ENCODE measurements around the gene FSTL4.

The FSTL4 gene

GRCh38 chr5:133240425-133241091 is 371.8 kb downstream of the FSTL4 start:
- H3K4me1 ChIP-seq (ENCODE audit: control insufficient read depth, insufficient read depth, low read length), result peaks cover 26% of the 10 kb centered on the region

DNA sequence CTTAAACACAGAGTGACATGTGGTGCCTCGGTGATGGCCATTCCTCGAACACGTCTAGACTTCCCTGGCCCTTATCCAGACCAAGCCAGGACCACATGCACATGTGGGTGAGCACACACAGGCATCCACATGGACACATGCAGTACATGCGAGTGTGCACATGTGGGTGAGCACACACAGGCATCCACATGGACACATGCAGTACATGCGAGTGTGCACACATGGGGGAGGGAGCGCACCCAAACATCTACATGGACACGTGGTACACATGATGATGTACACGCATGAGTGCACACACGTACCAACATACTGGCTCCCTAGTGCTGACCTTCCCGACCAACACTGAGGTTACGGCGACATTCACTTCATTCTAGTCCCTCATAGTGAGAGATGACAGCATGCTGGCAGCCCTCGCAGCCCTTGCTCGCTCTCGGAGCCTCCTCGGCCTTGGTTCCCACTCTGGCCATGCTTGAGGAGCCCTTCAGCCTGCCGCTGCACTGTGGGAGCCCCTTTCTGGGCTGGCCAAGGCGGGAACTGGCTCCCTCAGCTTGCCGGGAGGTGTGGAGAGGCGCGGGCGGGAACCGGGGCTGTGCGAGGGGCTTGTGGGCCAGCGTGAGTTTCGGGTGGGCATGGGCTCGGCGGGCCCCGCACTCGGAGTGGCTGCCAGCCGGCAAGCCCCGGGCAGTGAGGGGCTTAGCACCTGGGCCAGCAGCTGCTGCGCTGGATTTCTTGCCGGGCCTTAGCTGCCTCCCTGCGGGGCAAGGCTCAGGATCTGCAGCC is 373.7 kb downstream of the FSTL4 start:
- no peaks in the 10 kb centered on the region for H3K36me3 ChIP-seq (ENCODE audit: control insufficient read depth, insufficient read depth, low read length)
- no peaks in the 10 kb centered on the region for H3K27me3 ChIP-seq (ENCODE audit: control insufficient read depth, insufficient read depth, low read length)
- peaks cover 14% of the 10 kb centered on the region for H3K4me1 ChIP-seq (ENCODE audit: control insufficient read depth, insufficient read depth, low read length)
- H3K9me3 ChIP-seq (ENCODE audit: control insufficient read depth, low read length), result no peaks in the 10 kb centered on the region
- H3K9ac ChIP-seq (ENCODE audit: low read length), result no peak overlapping the region
- no peak overlapping the region for H3K4me3 ChIP-seq (ENCODE audit: low read length)

More at GRCh38 chr5:133240425-133241091, 371.8 kb downstream of the FSTL4 start:
- no peaks in the 10 kb centered on the region for H3K36me3 ChIP-seq (ENCODE audit: control insufficient read depth, insufficient read depth, low read length)
- no peaks in the 10 kb centered on the region for H3K27me3 ChIP-seq (ENCODE audit: control insufficient read depth, insufficient read depth, low read length)
- no peaks in the 10 kb centered on the region for H3K9me3 ChIP-seq (ENCODE audit: control insufficient read depth, low read length)
- H3K9ac ChIP-seq (ENCODE audit: low read length), result no peak overlapping the region
- H3K4me3 ChIP-seq (ENCODE audit: low read length), result no peak overlapping the region

- Histone ChIP-seq H3K4me1 (ENCODE audit: control insufficient read depth, insufficient read depth, low read length) (peaks cover 30% of the 10 kb centered on the region), H3K4me3 (ENCODE audit: low read length) (no peak overlapping the region), H3K36me3 (ENCODE audit: control insufficient read depth, insufficient read depth, low read length) (no peaks in the 10 kb centered on the region), H3K27me3 (ENCODE audit: control insufficient read depth, insufficient read depth, low read length) (no peaks in the 10 kb centered on the region), H3K9ac (ENCODE audit: low read length) (no peak overlapping the region), H3K9me3 (ENCODE audit: control insufficient read depth, low read length) (no peaks in the 10 kb centered on the region)
These were observed 375.4 kb downstream of the FSTL4 start for GRCh38 chr5:133236976-133237375.

- H3K9me3 ChIP-seq (ENCODE audit: control insufficient read depth, low read length), result no peaks in the 10 kb centered on the region
- no peaks in the 10 kb centered on the region for H3K27me3 ChIP-seq (ENCODE audit: control insufficient read depth, insufficient read depth, low read length)
- no peak overlapping the region for H3K9ac ChIP-seq (ENCODE audit: low read length)
- H3K36me3 ChIP-seq (ENCODE audit: control insufficient read depth, insufficient read depth, low read length), result no peaks in the 10 kb centered on the region
- H3K4me3 ChIP-seq (ENCODE audit: low read length), result no peak overlapping the region
- peaks cover 35% of the 10 kb centered on the region for H3K4me1 ChIP-seq (ENCODE audit: control insufficient read depth, insufficient read depth, low read length)
These were observed 375.8 kb downstream of the FSTL4 start for GRCh38 chr5:133236541-133236951.

- H3K36me3 ChIP-seq (ENCODE audit: control insufficient read depth, insufficient read depth, low read length), result no peaks in the 10 kb centered on the region
These were observed 376.5 kb downstream of the FSTL4 start for GRCh38 chr5:133235696-133236426.

GRCh38 chr5:133234911-133235310 is 377.4 kb downstream of the FSTL4 start:
- Histone ChIP-seq H3K36me3 (ENCODE audit: control insufficient read depth, insufficient read depth, low read length) (no peaks in the 10 kb centered on the region), H3K9ac (ENCODE audit: low read length) (no peak overlapping the region), H3K27me3 (ENCODE audit: control insufficient read depth, insufficient read depth, low read length) (no peaks in the 10 kb centered on the region), H3K4me1 (ENCODE audit: control insufficient read depth, insufficient read depth, low read length) (peaks cover 28% of the 10 kb centered on the region), H3K9me3 (ENCODE audit: control insufficient read depth, low read length) (no peaks in the 10 kb centered on the region), H3K4me3 (ENCODE audit: low read length) (no peak overlapping the region)

More at GRCh38 chr5:133235696-133236426, 376.5 kb downstream of the FSTL4 start:
- H3K27me3 ChIP-seq (ENCODE audit: control insufficient read depth, insufficient read depth, low read length), result no peaks in the 10 kb centered on the region
- H3K4me1 ChIP-seq (ENCODE audit: control insufficient read depth, insufficient read depth, low read length), result peaks cover 38% of the 10 kb centered on the region
- H3K9me3 ChIP-seq (ENCODE audit: control insufficient read depth, low read length), result no peaks in the 10 kb centered on the region
- H3K4me3 ChIP-seq (ENCODE audit: low read length), result no peak overlapping the region
- H3K9ac ChIP-seq (ENCODE audit: low read length), result no peak overlapping the region

- Histone ChIP-seq H3K36me3 (ENCODE audit: control insufficient read depth, insufficient read depth, low read length) (no peaks in the 10 kb centered on the region), H3K27me3 (ENCODE audit: control insufficient read depth, insufficient read depth, low read length) (no peaks in the 10 kb centered on the region), H3K9me3 (ENCODE audit: control insufficient read depth, low read length) (no peaks in the 10 kb centered on the region), H3K9ac (ENCODE audit: low read length) (no peak overlapping the region), H3K4me3 (ENCODE audit: low read length) (no peak overlapping the region), H3K4me1 (ENCODE audit: control insufficient read depth, insufficient read depth, low read length) (peaks cover 28% of the 10 kb centered on the region)
These were observed 378.1 kb downstream of the FSTL4 start for GRCh38 chr5:133234273-133234672.

GRCh38 chr5:133233616-133234015 is 378.7 kb downstream of the FSTL4 start:
- Histone ChIP-seq H3K4me3 (ENCODE audit: low read length) (no peak overlapping the region), H3K27me3 (ENCODE audit: control insufficient read depth, insufficient read depth, low read length) (no peaks in the 10 kb centered on the region), H3K9ac (ENCODE audit: low read length) (no peak overlapping the region), H3K36me3 (ENCODE audit: control insufficient read depth, insufficient read depth, low read length) (no peaks in the 10 kb centered on the region), H3K9me3 (ENCODE audit: control insufficient read depth, low read length) (no peaks in the 10 kb centered on the region), H3K4me1 (ENCODE audit: control insufficient read depth, insufficient read depth, low read length) (peaks cover 28% of the 10 kb centered on the region)

DNA sequence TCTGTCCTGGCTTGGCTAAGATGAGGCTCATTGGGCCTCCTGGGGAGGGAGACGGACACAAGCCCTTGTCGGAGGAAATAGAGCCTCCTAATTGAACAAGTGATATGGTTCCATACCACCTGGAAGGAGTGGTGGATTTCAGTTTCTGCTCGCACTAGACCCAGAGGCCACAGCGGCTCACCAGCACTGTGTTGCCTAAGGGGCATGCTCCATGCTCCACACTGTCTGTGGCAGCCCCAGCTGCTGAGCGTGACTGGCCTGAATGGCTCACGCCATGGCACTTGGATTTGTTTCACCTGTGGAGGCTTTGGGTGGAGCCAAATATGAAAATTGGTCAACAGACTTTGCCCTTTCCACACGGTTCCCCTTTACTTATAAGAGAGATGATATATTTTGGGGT is 379.4 kb downstream of the FSTL4 start:
- Histone ChIP-seq H3K9ac (ENCODE audit: low read length) (no peak overlapping the region), H3K4me3 (ENCODE audit: low read length) (no peak overlapping the region), H3K9me3 (ENCODE audit: control insufficient read depth, low read length) (no peaks in the 10 kb centered on the region), H3K27me3 (ENCODE audit: control insufficient read depth, insufficient read depth, low read length) (no peaks in the 10 kb centered on the region), H3K36me3 (ENCODE audit: control insufficient read depth, insufficient read depth, low read length) (no peaks in the 10 kb centered on the region), H3K4me1 (ENCODE audit: control insufficient read depth, insufficient read depth, low read length) (peaks cover 33% of the 10 kb centered on the region)

DNA sequence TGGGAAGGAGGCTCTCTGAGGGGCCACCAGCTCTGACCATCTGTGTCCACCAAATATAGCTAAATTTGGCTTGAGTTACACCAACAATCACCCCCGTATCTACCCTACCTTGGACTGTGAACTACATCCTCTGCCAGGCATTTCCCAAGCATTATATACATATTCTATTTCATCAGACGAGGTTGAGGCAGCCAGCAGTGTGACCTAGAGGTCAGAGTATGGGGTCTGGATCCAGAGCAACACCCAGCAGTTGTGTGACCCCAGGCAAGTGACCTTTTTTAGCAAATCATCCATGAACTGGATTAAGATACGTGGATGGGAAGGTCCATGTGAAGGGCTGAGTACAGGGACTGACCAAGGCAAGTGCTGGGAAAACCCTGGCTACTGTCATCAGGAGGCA is 379.9 kb downstream of the FSTL4 start:
- Histone ChIP-seq H3K36me3 (ENCODE audit: control insufficient read depth, insufficient read depth, low read length) (no peaks in the 10 kb centered on the region), H3K4me3 (ENCODE audit: low read length) (no peak overlapping the region), H3K27me3 (ENCODE audit: control insufficient read depth, insufficient read depth, low read length) (no peaks in the 10 kb centered on the region), H3K9ac (ENCODE audit: low read length) (no peak overlapping the region), H3K4me1 (ENCODE audit: control insufficient read depth, insufficient read depth, low read length) (peaks cover 34% of the 10 kb centered on the region), H3K9me3 (ENCODE audit: control insufficient read depth, low read length) (no peaks in the 10 kb centered on the region)

DNA sequence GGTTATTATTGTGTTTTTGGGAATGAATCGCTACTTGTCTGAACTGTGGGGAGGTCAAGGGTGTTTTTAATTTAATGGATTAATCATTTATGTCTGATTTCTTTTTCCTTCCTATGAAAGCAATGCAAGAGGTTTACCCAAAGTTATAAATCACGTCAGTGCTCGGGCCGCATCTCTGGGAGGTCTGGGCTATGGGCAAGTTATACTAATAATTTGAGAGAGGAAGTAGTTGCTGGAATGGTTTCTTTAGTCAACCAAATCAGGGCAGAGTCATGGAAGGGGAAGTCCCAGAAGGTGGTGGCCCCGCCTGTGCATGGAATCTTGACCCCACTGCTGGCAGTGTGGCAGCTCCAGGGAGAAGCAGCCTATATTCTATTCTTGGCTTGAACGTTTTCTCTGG is 380.3 kb downstream of the FSTL4 start:
- Histone ChIP-seq H3K4me3 (ENCODE audit: low read length) (no peak overlapping the region), H3K9ac (ENCODE audit: low read length) (no peak overlapping the region), H3K4me1 (ENCODE audit: control insufficient read depth, insufficient read depth, low read length) (peaks cover 38% of the 10 kb centered on the region), H3K36me3 (ENCODE audit: control insufficient read depth, insufficient read depth, low read length) (no peaks in the 10 kb centered on the region), H3K27me3 (ENCODE audit: control insufficient read depth, insufficient read depth, low read length) (no peaks in the 10 kb centered on the region), H3K9me3 (ENCODE audit: control insufficient read depth, low read length) (no peaks in the 10 kb centered on the region)

Measured in mucosa of stomach (tissue), 1 donor.